Middle frontal gyrus (tissue), 1 donor: ENCODE measurements around the gene PXDN.
"Not testable (repeated sequence)": the region's sequence is repeated elsewhere in the genome, so short reads cannot be mapped to it uniquely, and the experiment has no call there.

Experiments used
- DNase-seq: peaks from one replicate; pipeline ENCODE4 v3.0.0-alpha.2; 2015; ENCODE audit warnings: low spot score; ENCODE audit errors: extremely low spot score

PXDN gene

GRCh38 chr2:1744446-1745170 lies at the start of gene PXDN:
Gene PXDN (minus strand): TSS chr2:1744515. CDS start chr2:1744455, 60 bp downstream.
- no peak for DNase-seq

GRCh38 chr2:1793868-1794445 lies 49.6 kb upstream of the PXDN start:
- DNase-seq: no peak

GRCh38 chr2:1793001-1793867 lies 48.9 kb upstream of the PXDN start:
- DNase-seq: no peak

GRCh38 chr2:1791685-1792435 lies 47.5 kb upstream of the PXDN start:
- DNase-seq: peak; percentile 7

- DNase-seq: no peak
Observed at GRCh38 chr2:1791006-1791605, 46.8 kb upstream of the PXDN start.

- no peak for DNase-seq
Observed at GRCh38 chr2:1790473-1790872, 46.2 kb upstream of the PXDN start.

GRCh38 chr2:1789610-1790009 lies 45.3 kb upstream of the PXDN start:
- DNase-seq: no peak

GRCh38 chr2:1788478-1788959 lies 44.2 kb upstream of the PXDN start:
- DNase-seq: no peak

GRCh38 chr2:1787755-1788477 lies 43.6 kb upstream of the PXDN start:
- DNase-seq: no peak

DNA sequence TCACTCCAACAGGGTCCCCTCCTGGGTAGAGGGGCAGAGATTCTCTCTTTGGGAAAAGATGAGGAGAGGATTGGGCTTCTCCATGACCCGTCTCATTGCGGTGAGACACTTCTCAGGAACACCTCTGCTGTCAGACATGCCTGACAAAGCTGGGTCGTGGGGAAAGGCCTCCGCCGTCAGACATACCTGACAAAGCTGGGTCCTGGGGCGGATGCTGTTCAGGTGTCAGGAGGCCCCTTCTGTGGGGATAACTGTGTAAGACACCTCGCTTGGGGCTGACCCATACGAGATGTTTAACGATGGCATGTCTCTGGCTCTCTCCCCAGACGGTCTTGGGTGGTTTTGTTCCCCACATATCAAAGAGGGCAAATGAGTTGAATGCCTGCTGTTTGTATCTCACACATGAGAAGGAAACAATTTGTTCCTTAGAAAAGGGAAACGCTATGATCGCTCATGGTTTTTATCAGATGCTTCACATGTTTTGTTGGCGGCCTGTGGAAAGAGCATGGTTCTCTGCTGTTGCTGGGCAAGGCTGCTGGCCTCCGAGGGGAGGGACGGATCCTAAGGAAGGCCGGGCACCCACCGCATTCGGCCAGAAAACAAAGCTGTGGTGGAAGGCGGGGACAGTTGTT lies 40.8 kb upstream of the PXDN start:
- no peak for DNase-seq

DNA sequence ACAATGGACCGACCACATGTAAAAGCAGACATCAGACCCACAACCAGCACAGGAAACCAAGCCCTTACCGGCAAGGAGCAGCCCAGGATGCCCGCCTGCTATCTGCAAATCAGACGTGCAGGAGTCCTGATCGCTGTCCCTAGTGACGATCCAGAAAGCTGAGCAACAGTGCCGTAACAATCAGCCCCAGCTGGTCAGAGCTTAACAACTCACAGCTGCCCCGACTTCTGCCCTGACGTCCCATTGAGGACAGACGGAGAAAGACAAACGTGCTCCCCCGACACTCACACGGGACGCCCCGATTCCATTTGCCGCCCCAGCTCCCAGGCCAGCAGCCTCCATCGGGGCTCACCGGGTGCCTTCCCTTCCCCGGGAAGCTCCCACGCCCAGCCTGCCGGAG lies 39.8 kb upstream of the PXDN start:
- no peak for DNase-seq

- DNase-seq: no peak
Observed at GRCh38 chr2:1782514-1782913, 38.2 kb upstream of the PXDN start.

DNA sequence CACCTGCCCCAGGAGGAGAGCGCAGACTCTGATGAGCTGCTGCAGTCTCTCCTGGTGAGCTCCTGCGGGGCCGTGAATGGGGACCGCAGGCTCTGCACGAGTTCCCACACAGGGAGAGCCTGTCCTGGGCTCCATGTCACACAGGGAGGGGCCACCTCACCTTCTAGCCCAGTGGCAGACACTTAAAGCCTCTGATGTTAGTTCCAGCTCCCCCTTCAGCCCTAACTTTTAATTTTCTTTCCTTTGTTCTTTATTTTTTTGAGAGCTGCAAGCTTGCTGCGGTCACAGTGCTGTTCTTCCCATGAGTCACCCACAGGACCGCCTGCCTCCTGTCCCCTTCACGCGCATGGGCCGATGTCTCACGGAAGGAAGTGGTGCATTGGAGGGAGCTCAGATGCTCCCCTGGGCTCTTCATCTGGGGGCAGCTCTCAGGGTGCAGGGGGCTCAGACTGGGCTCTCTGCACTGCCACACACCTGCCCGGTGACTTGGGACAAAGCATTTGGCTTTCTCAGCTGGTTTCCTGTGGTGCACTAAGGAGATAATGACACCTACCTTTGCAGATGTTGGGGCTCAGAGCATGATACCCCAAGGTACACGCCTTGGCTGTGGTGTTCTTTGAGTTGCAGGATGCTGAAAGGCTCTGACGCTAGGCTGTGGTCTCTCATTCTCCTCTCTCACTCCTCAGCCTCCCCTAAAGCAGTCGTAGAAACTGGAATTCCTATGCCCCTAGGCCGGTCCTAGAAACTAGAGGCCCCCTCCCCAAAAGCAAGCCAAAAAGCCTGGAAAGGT lies 37.2 kb upstream of the PXDN start:
- DNase-seq: no peak

DNA sequence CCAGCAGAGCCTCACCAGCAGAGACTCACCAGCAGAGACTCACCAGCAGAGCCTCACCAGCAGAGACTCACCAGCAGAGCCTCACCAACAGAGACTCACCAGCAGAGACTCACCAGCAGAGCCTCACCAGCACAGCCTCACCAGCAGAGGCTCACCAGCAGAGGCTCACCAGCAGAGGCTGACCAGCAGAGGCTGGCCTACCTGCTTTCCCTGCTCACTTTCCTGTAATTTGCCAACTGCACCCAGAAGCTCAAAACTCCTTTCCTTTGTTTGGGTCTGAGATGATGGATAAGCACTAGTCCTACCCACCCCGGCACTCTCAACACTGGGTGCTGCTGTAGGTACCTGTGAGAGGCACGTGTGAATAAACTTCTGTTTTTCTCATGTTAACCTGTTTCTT lies 36.4 kb upstream of the PXDN start:
- no peak for DNase-seq

DNA sequence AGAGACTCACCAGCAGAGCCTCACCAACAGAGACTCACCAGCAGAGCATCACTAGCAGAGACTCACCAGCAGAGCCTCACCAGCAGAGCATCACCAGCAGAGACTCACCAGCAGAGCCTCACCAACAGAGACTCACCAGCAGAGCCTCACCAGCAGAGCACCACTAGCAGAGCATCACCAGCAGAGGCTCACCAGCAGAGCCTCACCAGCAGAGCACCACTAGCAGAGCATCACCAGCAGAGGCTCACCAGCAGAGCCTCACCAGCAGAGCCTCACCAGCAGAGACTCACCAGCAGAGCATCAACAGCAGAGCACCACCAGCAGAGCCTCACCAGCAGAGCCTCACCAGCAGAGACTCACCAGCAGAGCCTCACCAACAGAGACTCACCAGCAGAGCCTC lies 35.7 kb upstream of the PXDN start:
- DNase-seq: not testable (repeated sequence)

DNA sequence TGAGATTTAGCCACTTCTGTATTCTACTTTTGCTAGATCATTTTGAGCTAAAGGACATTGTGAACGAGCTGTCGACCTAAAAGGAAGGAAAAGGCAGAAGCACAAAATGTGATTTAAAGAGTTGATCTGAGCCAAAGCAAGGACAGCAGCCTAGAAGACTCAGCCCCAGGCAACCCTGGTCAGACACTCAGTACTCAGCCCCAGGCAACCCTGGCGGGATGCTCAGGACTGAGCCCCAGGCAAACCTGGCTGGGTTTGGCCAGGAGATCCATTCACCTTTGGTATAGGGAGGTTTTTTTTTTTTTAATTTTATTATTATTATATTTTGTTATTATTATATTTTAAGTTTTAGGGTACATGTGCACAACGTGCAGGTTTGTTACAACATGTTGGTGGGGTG lies 34.3 kb upstream of the PXDN start:
- no peak for DNase-seq

DNA sequence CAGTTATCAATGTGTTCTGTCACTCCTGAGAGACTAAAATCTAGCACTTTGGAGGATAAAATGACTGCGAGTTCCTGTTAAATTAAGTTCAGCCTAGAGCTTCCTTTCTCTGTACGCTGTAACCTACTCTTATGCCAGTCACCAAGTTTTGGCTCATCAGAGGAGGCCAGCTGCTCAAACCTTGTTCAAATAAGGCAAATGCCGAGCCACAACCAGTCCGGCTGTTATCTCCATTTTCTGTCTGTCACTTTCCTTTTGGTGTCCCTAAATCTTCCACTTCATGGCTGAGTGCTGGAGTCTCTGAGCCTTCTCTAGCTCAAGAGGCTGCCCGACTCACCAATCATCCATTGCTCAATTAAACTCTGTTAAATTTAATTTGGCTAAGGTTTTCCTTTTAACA lies 33.5 kb upstream of the PXDN start:
- DNase-seq: no peak

DNA sequence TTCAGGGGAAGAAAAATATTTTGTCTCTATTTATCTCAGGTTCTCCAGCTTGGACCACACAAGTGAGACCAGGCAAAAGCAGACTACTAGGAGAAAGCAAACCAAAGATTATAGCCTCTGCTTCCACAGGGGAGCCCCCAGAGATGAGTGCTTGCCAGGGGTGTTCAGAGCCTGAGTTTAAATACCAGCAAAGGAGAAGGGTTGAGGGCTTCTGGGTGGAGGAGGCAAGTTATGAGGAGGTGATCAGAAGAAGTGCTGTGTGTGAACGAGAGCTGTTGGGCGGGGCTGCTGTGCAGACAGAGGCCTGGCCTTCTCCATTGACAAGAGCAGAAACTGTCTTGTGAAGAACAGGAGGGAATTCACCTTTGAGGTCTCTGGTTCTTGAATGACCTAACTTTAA lies 32.8 kb upstream of the PXDN start:
- DNase-seq: no peak

DNA sequence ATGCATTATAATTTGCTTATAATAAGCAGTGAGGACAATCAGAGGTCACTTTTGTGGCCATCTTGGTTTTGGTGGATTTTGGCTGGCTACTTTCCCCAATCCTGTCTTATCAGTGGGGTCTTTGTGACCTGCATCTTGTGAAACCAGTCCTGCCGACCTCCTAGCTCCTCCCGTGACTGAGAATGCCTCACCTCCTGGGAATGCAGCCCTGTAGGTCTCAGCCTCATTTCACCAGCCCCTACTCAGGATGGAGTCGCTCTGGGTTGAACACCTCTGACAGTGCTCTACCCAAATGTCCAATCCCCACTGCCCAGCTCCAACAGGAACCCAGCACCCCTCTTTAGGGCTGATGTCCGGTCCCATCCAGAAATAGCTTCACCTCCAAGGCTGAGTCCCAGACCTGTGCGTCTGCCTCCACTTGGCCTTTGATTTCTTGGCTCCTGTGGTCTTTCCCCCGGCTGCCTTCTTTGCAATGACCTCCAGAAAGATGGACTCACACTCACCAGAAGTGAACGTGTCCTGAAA lies 31.3 kb upstream of the PXDN start:
- no peak for DNase-seq
